Esophagus squamous epithelium (tissue), 4 donors: ENCODE data around the gene RGS10.

Source experiments
- CTCF ChIP-seq, 6 experiments: fragments of 450-650 bp in 4 of 6; fragments of 200-600 bp in 2 of 6; sonication (generic) in 2 of 6; IDR thresholded peaks; one replicate each; pipeline ENCODE4 v1.5.1; 2016 to 2019; ENCODE audit warnings: antibody characterized with exemption in 6 of 6, mild to moderate bottlenecking in 4 of 6, moderate library complexity in 4 of 6
- POLR2A ChIP-seq, 4 donors: fragments of 450-650 bp; IDR thresholded peaks; one replicate each; pipeline ENCODE4 v1.6.1; 2017; ENCODE audit warnings: antibody characterized with exemption in 4 of 4, mild to moderate bottlenecking in 4 of 4, moderate library complexity in 3 of 4

GRCh38 chr10:119546009-119546408, 3.5 kb upstream of the RGS10 start:
- TF ChIP-seq POLR2A (IDR thresholded peaks at IDR 0.05) (no peak), CTCF (IDR thresholded peaks at IDR 0.05) (no peak)
